Pancreas (tissue), 10 donors: ENCODE measurements around the gene GAREM2. TPM values are rescaled to one million over a fixed set of nuclear protein-coding genes. Genes with fewer than 3 reads are reported as not detected.

ENCODE experiments used
- ATAC-seq, 4 donors: fragments of 200-7000 bp; cut with Tn5 transposase; one replicate each; pipeline versions ENCODE4 v1.8.0 to v1.9.1; 2020; ENCODE audit warnings: mild to moderate bottlenecking in 4 of 4, moderate library complexity in 4 of 4
- DNase-seq, 6 donors: peaks; one replicate each; pipeline ENCODE4 v3.0.0-alpha.2; 2020
- FAIRE-seq: peaks from 2 replicates; lab custom pipeline; 2012; peaks lifted over from hg19 to GRCh38; lab: Jason Lieb, UNC
- H3K27ac ChIP-seq, 4 donors: fragments of 200-600 bp; sonication (generic); 1 replicate in 3 of 4; 2 replicates in 1 of 4; pipeline versions ENCODE4 v1.5.0 to v1.8.0; 2020
- H3K27me3 ChIP-seq, 4 donors: fragments of 200-600 bp; one replicate each; pipeline ENCODE4 v1.8.0; 2021
- H3K36me3 ChIP-seq, 3 donors: fragments of 200-600 bp; sonication (generic) in 1 of 3; one replicate each; pipeline versions ENCODE4 v1.5.0 to v1.8.0; 2020 to 2021
- H3K4me1 ChIP-seq, 3 donors: fragments of 200-600 bp; one replicate each; pipeline ENCODE4 v1.8.0; 2021
- H3K4me3 ChIP-seq, 4 donors: fragments of 200-600 bp; sonication (generic) in 2 of 4; one replicate each; pipeline versions ENCODE4 v1.5.0 to v1.8.0; 2020 to 2021
- H3K9me3 ChIP-seq, 4 donors: fragments of 200-600 bp; one replicate each; pipeline ENCODE4 v1.8.0; 2021
- CTCF ChIP-seq, 4 donors: fragments of 200-600 bp; sonication (generic) in 3 of 4; IDR thresholded peaks; one replicate each; pipeline versions ENCODE4 v1.5.0 to v1.8.0; 2021; ENCODE audit warnings: antibody characterized with exemption in 4 of 4
- WGBS, 2 donors: extraction: QIAGEN DNeasy Blood & Tissue Kit; methylation state at CpG; one replicate each; pipeline ENCODE4 v1.1.7; 2013; 5-methylcytosine and 5-hydroxymethylcytosine counted together
- intact Hi-C, 3 donors: fragments of 100-400 bp; cut with DNase I; formaldehyde crosslinking; loops; one replicate each; pipeline versions ENCODE4 v1.11.1 to v1.14.2; 2022
- polyA plus RNA-seq, 2 donors: library from polyadenylated mRNA; stranded (reverse); fragments of 200-250 nt; gene quantifications; one replicate each; pipeline ENCODE4 v1.2.3, GENCODE V29; 2013
- total RNA-seq, 6 donors: library from RNA; stranded (reverse); fragmentation: NEBNext Ultra II Directional in 4 of 6; extraction: Animal tissue kit (Norgen Biotek cat#: 25700) in 4 of 6; gene quantifications; one replicate each; pipeline versions ENCODE4 v1.2.1 to v1.2.4, GENCODE V29; 2021 to 2023
- donor health status: healthy with polysubstance abuse.
- donor health status: DM: no; HTN: no; CAD: no; lungs with moderate emphysema.
- donor health status: DM: no; HTN: no; CAD: no.
- donor health status: control.
- donor health status: control.
- donor health status: Bipolar disorder and iron deficiency.
- donor health status: DM: yes; HTN: yes; CAD: no.
- donor health status: DM: no; HTN: no; CAD: no.
- donor health status: DM: no; HTN: no; CAD: no.
- donor health status: DM: yes; HTN: yes; CAD: no.

GAREM2 gene
- total and polyA plus RNA-seq, 8 donors, result 1.1 to 4.0 (median 2.1) TPM

- DNase-seq, result no peak
- WGBS, 2 donors, result 79 to 83% methylated on average over 6 of the region's 6 CpGs
- H3K9me3 ChIP-seq, result no peaks in the 10 kb centered on the region
- FAIRE-seq, result no peak
- no peaks in the 10 kb centered on the region for H3K27me3 ChIP-seq
- intact Hi-C loops, result no loop called here
- no peak for ATAC-seq
- no peaks in the 10 kb centered on the region for H3K4me1 ChIP-seq
- H3K27ac ChIP-seq, result no peak overlapping the region
- no peak for TF ChIP-seq CTCF (IDR thresholded peaks at IDR 0.05)
- peaks cover 4 to 43% (median 7%) of the 10 kb centered on the region in 3 donors for H3K36me3 ChIP-seq
- no peak overlapping the region for H3K4me3 ChIP-seq
Observed at GRCh38 chr2:26217720-26218119, 44.8 kb downstream of the GAREM2 start.

- H3K36me3 ChIP-seq, result peaks cover 0 to 22% (median 0%) of the 10 kb centered on the region in 3 donors
- no peak overlapping the region for H3K4me3 ChIP-seq
- no peaks in the 10 kb centered on the region for H3K9me3 ChIP-seq
- no peak overlapping the region for H3K27ac ChIP-seq
- intact Hi-C loops, result no loop called here
- WGBS, 2 donors, result 94 to 100% methylated on average over 1 of the region's 1 CpG
- no peak for ATAC-seq
- DNase-seq, result no peak
- peaks cover 0 to 6% (median 0%) of the 10 kb centered on the region in 3 donors for H3K4me1 ChIP-seq
- FAIRE-seq, result no peak
- H3K27me3 ChIP-seq, result no peaks in the 10 kb centered on the region
- no peak for TF ChIP-seq CTCF (IDR thresholded peaks at IDR 0.05)
Observed at GRCh38 chr2:26223018-26223417, 50.1 kb downstream of the GAREM2 start.

- Histone ChIP-seq H3K4me1 (peaks cover 0 to 6% (median 0%) of the 10 kb centered on the region in 3 donors), H3K9me3 (no peaks in the 10 kb centered on the region), H3K36me3 (peaks cover 0 to 30% (median 3%) of the 10 kb centered on the region in 3 donors), H3K27me3 (no peaks in the 10 kb centered on the region), H3K27ac (no peak overlapping the region), H3K4me3 (no peak overlapping the region)
- TF ChIP-seq CTCF (IDR thresholded peaks at IDR 0.05), result no peak
- WGBS, 2 donors, result 61 to 62% methylated on average over 2 of the region's 2 CpGs
- DNase-seq (no peak), ATAC-seq (peak in 2 of 4 donors; percentile 57 to 60), FAIRE-seq (no peak)
- intact Hi-C loops, result no loop called here
Observed at GRCh38 chr2:26224095-26224494, 51.2 kb downstream of the GAREM2 start.

DNA sequence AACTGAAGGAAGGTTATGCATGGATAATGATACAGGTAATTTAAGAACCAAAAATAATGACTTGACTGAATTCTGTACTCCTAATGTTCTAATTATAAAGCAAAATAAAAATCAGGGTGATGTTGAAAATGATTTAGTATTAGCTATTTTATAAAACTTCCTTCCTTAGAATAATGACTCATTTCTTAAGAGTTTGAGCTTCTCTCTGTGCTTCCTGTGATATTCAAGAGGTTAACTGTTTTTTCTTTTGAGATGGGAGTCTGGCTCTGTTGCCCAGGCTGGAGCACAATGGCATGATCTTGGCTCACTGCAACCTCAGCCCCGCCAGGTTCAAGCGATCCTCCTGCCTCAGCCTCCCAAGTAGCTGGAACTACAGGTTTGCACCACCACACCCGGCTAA, 56.7 kb downstream of the GAREM2 start:
- Histone ChIP-seq H3K36me3 (peaks cover 10 to 71% (median 26%) of the 10 kb centered on the region in 3 donors), H3K4me1 (peaks cover 0 to 1% (median 0%) of the 10 kb centered on the region in 3 donors), H3K27ac (no peak overlapping the region), H3K9me3 (no peaks in the 10 kb centered on the region), H3K27me3 (no peaks in the 10 kb centered on the region), H3K4me3 (no peak overlapping the region)
- ATAC-seq (no peak), DNase-seq (no peak), FAIRE-seq (no peak)
- WGBS, 2 donors, result 96 to 98% methylated on average over 3 of the region's 3 CpGs
- no peak for TF ChIP-seq CTCF (IDR thresholded peaks at IDR 0.05)
- intact Hi-C loops, result no loop called here

GRCh38 chr2:26230806-26231205, 57.9 kb downstream of the GAREM2 start:
- DNase-seq (no peak), ATAC-seq (no peak), FAIRE-seq (no peak)
- Histone ChIP-seq H3K27ac (no peak overlapping the region), H3K36me3 (peaks cover 10 to 73% (median 26%) of the 10 kb centered on the region in 3 donors), H3K4me1 (no peaks in the 10 kb centered on the region), H3K4me3 (no peak overlapping the region), H3K27me3 (no peaks in the 10 kb centered on the region), H3K9me3 (no peaks in the 10 kb centered on the region)
- TF ChIP-seq CTCF (IDR thresholded peaks at IDR 0.05), result no peak
- intact Hi-C loops, result loop anchor here in 2 of 3 donors (10.0 kb wide), 1 partner anchor 94 kb away; no protein-coding TSS in a partner anchor
- WGBS, 2 donors, result 93 to 100% methylated on average over 2 of the region's 2 CpGs
